Measurements from ENCODE around the gene UBTD1.

The UBTD1 gene

DNA sequence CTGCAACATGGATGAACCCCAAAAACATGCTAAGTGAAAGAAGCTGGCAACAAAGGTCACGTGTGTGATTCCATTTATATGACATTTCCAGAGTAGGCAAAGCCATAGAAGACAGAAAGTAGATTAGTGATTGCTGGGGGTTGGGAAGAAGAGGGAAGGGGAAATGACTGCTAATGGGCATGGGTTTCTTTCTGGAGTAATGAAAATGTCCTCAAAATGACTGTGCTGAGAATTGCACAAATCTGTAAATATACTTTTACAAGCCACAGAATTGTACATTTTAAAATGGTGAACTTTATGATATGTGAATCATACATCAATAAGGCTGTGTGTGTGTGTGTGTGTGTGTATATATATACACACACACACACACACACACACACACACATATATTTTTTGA, 16.3 kb upstream of the UBTD1 start:
- DNase-seq (ENCODE audit: low read depth), result no peak
- H3K9ac ChIP-seq (ENCODE audit: low read length), result no peak overlapping the region
- no peaks in the 10 kb centered on the region for H3K9me3 ChIP-seq (ENCODE audit: control insufficient read depth, low read length)
- H3K4me3 ChIP-seq (ENCODE audit: low read length), result no peak overlapping the region
- no peaks in the 10 kb centered on the region for H3K27me3 ChIP-seq (replicated peaks; ENCODE audit: control insufficient read depth, insufficient read depth, low read length)
- peaks cover 4% of the 10 kb centered on the region for H3K4me1 ChIP-seq (ENCODE audit: control insufficient read depth, insufficient read depth, low read length)
- H3K36me3 ChIP-seq (ENCODE audit: control insufficient read depth, insufficient read depth, low read length, severe bottlenecking), result peaks cover 57% of the 10 kb centered on the region

GRCh38 chr10:97483506-97483905, 15.2 kb upstream of the UBTD1 start:
- no peak overlapping the region for H3K4me3 ChIP-seq (ENCODE audit: low read length)

DNA sequence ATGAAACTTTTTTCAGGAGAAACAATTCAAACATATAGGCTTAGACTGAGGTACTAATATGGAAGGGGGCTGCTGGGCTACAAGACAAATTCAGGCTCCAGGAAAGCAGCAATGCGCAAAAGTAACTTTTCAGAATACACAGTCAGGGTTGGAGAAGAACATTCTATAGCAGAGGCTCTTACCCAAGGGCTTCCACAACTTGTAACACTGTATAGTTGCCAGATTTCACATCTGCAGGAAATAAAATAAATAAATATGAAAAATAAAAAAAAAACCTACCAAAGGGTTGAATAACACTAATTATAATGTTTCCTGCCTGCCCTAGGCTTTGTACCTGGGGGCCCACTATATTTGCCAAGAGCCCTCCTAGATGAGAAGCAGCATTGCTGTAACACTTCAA, 14.8 kb upstream of the UBTD1 start:
- Histone ChIP-seq H3K4me3 (ENCODE audit: low read length) (no peak overlapping the region), H3K9ac (ENCODE audit: low read length) (no peak overlapping the region), H3K36me3 (ENCODE audit: control insufficient read depth, insufficient read depth, low read length, severe bottlenecking) (peaks cover 44% of the 10 kb centered on the region), H3K9me3 (ENCODE audit: control insufficient read depth, low read length) (no peaks in the 10 kb centered on the region), H3K4me1 (ENCODE audit: control insufficient read depth, insufficient read depth, low read length) (peaks cover 4% of the 10 kb centered on the region), H3K27me3 (replicated peaks; ENCODE audit: control insufficient read depth, insufficient read depth, low read length) (no peaks in the 10 kb centered on the region)
- DNase-seq (ENCODE audit: low read depth), result peak; percentile 29

More at GRCh38 chr10:97483506-97483905, 15.2 kb upstream of the UBTD1 start:
- Histone ChIP-seq H3K4me1 (ENCODE audit: control insufficient read depth, insufficient read depth, low read length) (peaks cover 4% of the 10 kb centered on the region), H3K36me3 (ENCODE audit: control insufficient read depth, insufficient read depth, low read length, severe bottlenecking) (peaks cover 46% of the 10 kb centered on the region), H3K9ac (ENCODE audit: low read length) (no peak overlapping the region), H3K27me3 (replicated peaks; ENCODE audit: control insufficient read depth, insufficient read depth, low read length) (no peaks in the 10 kb centered on the region), H3K9me3 (ENCODE audit: control insufficient read depth, low read length) (no peaks in the 10 kb centered on the region)
- peak; percentile 7 for DNase-seq (ENCODE audit: low read depth)

GRCh38 chr10:97485647-97486281, 13.0 kb upstream of the UBTD1 start:
- Histone ChIP-seq H3K4me3 (ENCODE audit: low read length) (no peak overlapping the region), H3K9ac (ENCODE audit: low read length) (no peak overlapping the region), H3K4me1 (ENCODE audit: control insufficient read depth, insufficient read depth, low read length) (peaks cover 21% of the 10 kb centered on the region), H3K27me3 (replicated peaks; ENCODE audit: control insufficient read depth, insufficient read depth, low read length) (no peaks in the 10 kb centered on the region), H3K36me3 (ENCODE audit: control insufficient read depth, insufficient read depth, low read length, severe bottlenecking) (peaks cover 26% of the 10 kb centered on the region), H3K9me3 (ENCODE audit: control insufficient read depth, low read length) (no peaks in the 10 kb centered on the region)
- no peak for DNase-seq (ENCODE audit: low read depth)

DNA sequence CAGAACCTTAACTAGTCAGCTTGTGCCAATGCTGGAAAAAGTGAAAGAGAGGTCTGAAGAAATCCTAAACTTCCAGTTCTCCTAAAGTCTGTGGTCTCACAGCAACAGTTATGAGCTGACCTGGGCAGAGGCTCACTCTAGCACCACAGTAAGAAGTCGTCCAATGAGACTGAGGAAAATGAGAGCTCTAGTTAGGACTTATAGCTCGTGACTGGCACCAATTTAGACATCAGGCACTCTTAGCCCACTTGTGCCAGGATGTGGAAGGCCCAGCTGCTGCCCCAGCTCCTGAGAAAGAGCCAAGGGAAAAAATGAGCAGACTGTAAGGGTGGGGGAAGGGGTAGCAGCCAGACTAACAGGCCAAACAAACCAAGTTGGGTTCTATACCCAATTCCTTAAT, 8.1 kb upstream of the UBTD1 start:
- H3K9ac ChIP-seq (ENCODE audit: low read length), result peak overlapping the region; percentile 21

DNA sequence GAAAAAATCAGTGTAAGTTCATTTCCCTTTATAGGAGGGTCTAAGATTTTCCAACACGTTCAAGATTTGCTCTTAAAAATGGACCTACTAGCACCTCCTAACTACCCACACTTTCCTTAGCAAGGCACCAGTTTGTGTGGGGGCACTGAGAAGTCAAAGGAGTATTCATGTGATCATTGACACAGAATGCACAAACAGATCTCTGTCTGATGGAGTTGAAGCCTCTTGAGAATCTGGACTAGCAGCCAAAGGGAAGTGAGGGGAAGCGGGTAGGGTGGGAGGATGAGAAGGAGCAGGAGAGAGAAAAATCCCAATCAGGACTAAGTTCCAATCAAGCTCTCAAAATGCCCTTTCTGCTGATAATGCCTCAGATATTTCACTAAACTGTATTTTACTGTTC, 4.6 kb upstream of the UBTD1 start:
- H3K36me3 ChIP-seq (ENCODE audit: control insufficient read depth, insufficient read depth, low read length, severe bottlenecking), result no peaks in the 10 kb centered on the region
- H3K4me1 ChIP-seq (ENCODE audit: control insufficient read depth, insufficient read depth, low read length), result peaks cover 48% of the 10 kb centered on the region
- H3K4me3 ChIP-seq (ENCODE audit: low read length), result no peak overlapping the region
- no peaks in the 10 kb centered on the region for H3K9me3 ChIP-seq (ENCODE audit: control insufficient read depth, low read length)
- DNase-seq (ENCODE audit: low read depth), result no peak
- no peak overlapping the region for H3K9ac ChIP-seq (ENCODE audit: low read length)
- H3K27me3 ChIP-seq (replicated peaks; ENCODE audit: control insufficient read depth, insufficient read depth, low read length), result no peaks in the 10 kb centered on the region

More for the DNA sequence above, 8.1 kb upstream of the UBTD1 start:
- Histone ChIP-seq H3K4me3 (ENCODE audit: low read length) (no peak overlapping the region), H3K9me3 (ENCODE audit: control insufficient read depth, low read length) (no peaks in the 10 kb centered on the region), H3K4me1 (ENCODE audit: control insufficient read depth, insufficient read depth, low read length) (peaks cover 37% of the 10 kb centered on the region), H3K36me3 (ENCODE audit: control insufficient read depth, insufficient read depth, low read length, severe bottlenecking) (peaks cover 5% of the 10 kb centered on the region), H3K27me3 (replicated peaks; ENCODE audit: control insufficient read depth, insufficient read depth, low read length) (no peaks in the 10 kb centered on the region)
- DNase-seq (ENCODE audit: low read depth), result peak; percentile 19

- Histone ChIP-seq H3K4me3 (ENCODE audit: low read length) (peak overlapping the region; percentile 13), H3K9ac (ENCODE audit: low read length) (no peak overlapping the region), H3K27me3 (replicated peaks; ENCODE audit: control insufficient read depth, insufficient read depth, low read length) (no peaks in the 10 kb centered on the region), H3K36me3 (ENCODE audit: control insufficient read depth, insufficient read depth, low read length, severe bottlenecking) (no peaks in the 10 kb centered on the region), H3K4me1 (ENCODE audit: control insufficient read depth, insufficient read depth, low read length) (peaks cover 42% of the 10 kb centered on the region), H3K9me3 (ENCODE audit: control insufficient read depth, low read length) (no peaks in the 10 kb centered on the region)
- peak; percentile 34 for DNase-seq (ENCODE audit: low read depth)
These were observed 3.7 kb upstream of the UBTD1 start for GRCh38 chr10:97494863-97495506.

DNA sequence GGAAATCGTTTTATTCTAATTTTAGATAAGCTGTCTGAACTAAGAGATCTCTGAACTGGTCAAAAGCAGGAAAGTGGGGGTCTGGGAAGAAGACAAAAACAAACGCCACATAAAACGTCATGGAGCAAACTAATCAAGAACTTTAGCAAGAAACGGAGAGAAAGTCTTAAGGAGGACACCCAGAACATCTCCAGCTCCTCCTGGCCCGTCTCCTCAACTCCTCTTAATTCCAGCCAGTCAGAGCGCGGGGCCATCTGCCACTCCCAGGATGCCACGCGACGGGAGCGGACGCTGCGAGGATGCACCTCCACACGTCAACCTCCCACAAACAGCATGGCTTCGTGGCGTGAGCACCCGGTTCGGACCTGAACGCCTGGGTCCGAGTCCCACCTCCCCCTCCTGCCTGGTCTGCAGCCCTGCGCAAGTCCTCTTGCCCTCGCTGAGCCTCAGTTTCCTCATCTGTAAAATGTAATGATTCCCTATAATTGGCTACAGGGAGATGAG, 1.1 kb upstream of the UBTD1 start:
- peak; percentile 93 for DNase-seq (ENCODE audit: low read depth)
- Histone ChIP-seq H3K4me1 (ENCODE audit: control insufficient read depth, insufficient read depth, low read length) (peaks cover 44% of the 10 kb centered on the region), H3K4me3 (ENCODE audit: low read length) (peak overlapping the region; percentile 100), H3K36me3 (ENCODE audit: control insufficient read depth, insufficient read depth, low read length, severe bottlenecking) (no peaks in the 10 kb centered on the region), H3K9ac (ENCODE audit: low read length) (peak overlapping the region; percentile 99), H3K27me3 (replicated peaks; ENCODE audit: control insufficient read depth, insufficient read depth, low read length) (no peaks in the 10 kb centered on the region), H3K9me3 (ENCODE audit: control insufficient read depth, low read length) (no peaks in the 10 kb centered on the region)

GRCh38 chr10:97498076-97498840, 466 bp upstream of the UBTD1 start, which contains the start of gene MMS19:
TSS of gene MMS19 (minus strand) at chr10:97498422. CDS start at chr10:97498384, 38 bp downstream.
- peak; percentile 100 for DNase-seq (ENCODE audit: low read depth)
- Histone ChIP-seq H3K9me3 (ENCODE audit: control insufficient read depth, low read length) (no peaks in the 10 kb centered on the region), H3K4me3 (ENCODE audit: low read length) (peak within 1 kb of the TSS; percentile 100), H3K9ac (ENCODE audit: low read length) (peak within 1 kb of the TSS; percentile 99), H3K36me3 (ENCODE audit: control insufficient read depth, insufficient read depth, low read length, severe bottlenecking) (no peaks in the 10 kb centered on the region), H3K4me1 (ENCODE audit: control insufficient read depth, insufficient read depth, low read length) (peaks cover 46% of the 10 kb centered on the region), H3K27me3 (replicated peaks; ENCODE audit: control insufficient read depth, insufficient read depth, low read length) (no peaks in the 10 kb centered on the region)

DNA sequence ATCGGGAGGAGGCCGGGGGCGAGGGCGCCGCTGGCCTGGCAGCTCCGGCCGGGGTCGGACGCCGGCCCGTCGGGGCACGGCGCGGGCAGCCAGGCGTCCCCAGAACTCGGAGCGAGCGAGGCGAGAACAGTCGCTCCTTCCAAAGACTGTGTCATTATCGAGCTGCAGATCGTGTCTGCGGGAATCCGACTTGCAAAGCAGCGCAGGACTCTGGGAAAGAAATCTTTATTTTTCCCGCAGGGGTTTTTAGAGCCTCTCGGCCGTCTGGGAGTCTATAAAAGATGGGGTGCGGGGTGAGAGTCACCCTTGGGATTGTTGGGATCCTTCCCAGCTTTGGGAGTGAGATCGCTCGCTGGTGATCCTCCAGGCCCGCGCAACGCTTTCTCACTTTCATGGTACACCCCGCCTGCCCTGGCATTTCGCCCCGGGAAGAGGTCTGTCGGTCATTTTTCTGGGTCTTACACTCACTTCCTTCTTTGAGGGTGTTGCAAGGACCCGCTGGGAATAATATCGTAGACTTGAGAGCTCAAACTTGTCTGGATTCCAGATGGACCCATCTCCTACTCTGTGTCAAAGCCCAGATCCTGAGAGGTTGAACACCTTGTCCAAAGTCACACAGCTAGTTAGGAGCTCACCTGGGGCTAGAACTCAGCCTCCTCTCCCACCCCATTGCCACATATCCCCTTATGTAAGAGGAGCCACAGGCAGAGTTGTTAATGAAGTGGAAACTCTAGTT, 1.0 kb downstream of the UBTD1 start:
- peak; percentile 84 for DNase-seq (ENCODE audit: low read depth)

GRCh38 chr10:97500297-97500575, 1.5 kb downstream of the UBTD1 start:
- peaks cover 5% of the 10 kb centered on the region for H3K36me3 ChIP-seq (ENCODE audit: control insufficient read depth, insufficient read depth, low read length, severe bottlenecking)
- no peaks in the 10 kb centered on the region for H3K9me3 ChIP-seq (ENCODE audit: control insufficient read depth, low read length)
- H3K9ac ChIP-seq (ENCODE audit: low read length), result peak overlapping the region; percentile 95
- no peak for DNase-seq (ENCODE audit: low read depth)
- H3K27me3 ChIP-seq (replicated peaks; ENCODE audit: control insufficient read depth, insufficient read depth, low read length), result no peaks in the 10 kb centered on the region
- peaks cover 33% of the 10 kb centered on the region for H3K4me1 ChIP-seq (ENCODE audit: control insufficient read depth, insufficient read depth, low read length)
- H3K4me3 ChIP-seq (ENCODE audit: low read length), result peak overlapping the region; percentile 93

More for the DNA sequence above, 1.0 kb downstream of the UBTD1 start:
- no peaks in the 10 kb centered on the region for H3K9me3 ChIP-seq (ENCODE audit: control insufficient read depth, low read length)
- peaks cover 5% of the 10 kb centered on the region for H3K36me3 ChIP-seq (ENCODE audit: control insufficient read depth, insufficient read depth, low read length, severe bottlenecking)
- H3K4me1 ChIP-seq (ENCODE audit: control insufficient read depth, insufficient read depth, low read length), result peaks cover 38% of the 10 kb centered on the region
- peak overlapping the region; percentile 95 for H3K9ac ChIP-seq (ENCODE audit: low read length)
- no peaks in the 10 kb centered on the region for H3K27me3 ChIP-seq (replicated peaks; ENCODE audit: control insufficient read depth, insufficient read depth, low read length)
- H3K4me3 ChIP-seq (ENCODE audit: low read length), result peak overlapping the region; percentile 93

All from adipocyte (in vitro differentiated cells).